B cell (primary cell): ENCODE measurements around the gene GPR135. TPM values are rescaled to one million over a fixed set of nuclear protein-coding genes. Genes with fewer than 3 reads are reported as not detected.

Experiments used
- ATAC-seq: fragments of 200-7000 bp; cut with Tn5 transposase; one replicate; pipeline ENCODE4 v1.10.0; 2021; ENCODE audit warnings: low read depth, mild to moderate bottlenecking, moderate number of reproducible peaks, moderate library complexity
- CTCF ChIA-PET: fragments of 350-600 bp; sonication (Branson Sonifier 250); formaldehyde crosslinking; loops from one replicate; lab custom pipeline; 2021; ENCODE audit warnings: antibody characterized with exemption, inconsistent platforms; lab: Charles Lee
- POLR2A ChIA-PET: fragments of 350-600 bp; sonication (Branson Sonifier 250); formaldehyde crosslinking; loops from one replicate; lab custom pipeline; 2021; ENCODE audit warnings: antibody characterized with exemption; lab: Charles Lee
- DNase-seq: peaks from one replicate; pipeline ENCODE4 v3.0.0; 2013
- H2AFZ ChIP-seq: 2 replicates; pipeline ENCODE4 v1.6.1; 2012; ENCODE audit warnings: mild to moderate bottlenecking, low read depth, low read length; ENCODE audit not compliant: insufficient read depth, poor library complexity, severe bottlenecking
- H3K27ac ChIP-seq, 2 donors: 1 replicate in 1 of 2; 2 replicates in 1 of 2; pipeline ENCODE4 v1.5.1; 2012 to 2013; ENCODE audit warnings: low read length in 2 of 2, mild to moderate bottlenecking in 2 of 2, moderate library complexity in 1 of 2
- H3K27me3 ChIP-seq, 4 experiments: fragments of 200-600 bp in 1 of 4; sonication (generic) in 1 of 4; replicated peaks in 1 of 4; 1 replicate in 2 of 4; 2 replicates in 2 of 4; pipeline versions ENCODE4 v1.6.1 to v1.7.0; 2013 to 2016; ENCODE audit warnings: low read length in 3 of 4, mild to moderate bottlenecking in 2 of 4, mixed read lengths in 1 of 4, moderate library complexity in 1 of 4; ENCODE audit not compliant: insufficient read depth in 4 of 4, control insufficient read depth in 3 of 4; ENCODE audit errors: control extremely low read depth in 1 of 4
- H3K36me3 ChIP-seq, 2 experiments: replicated peaks in 1 of 2; 1 replicate in 1 of 2; 2 replicates in 1 of 2; pipeline versions ENCODE4 v1.6.1 to v1.7.1; 2013; ENCODE audit warnings: low read length in 1 of 2; ENCODE audit not compliant: insufficient read depth in 2 of 2, control insufficient read depth in 1 of 2; ENCODE audit errors: control extremely low read depth in 1 of 2, extremely low read depth in 1 of 2
- H3K4me1 ChIP-seq, 2 donors: fragments of 200-600 bp in 1 of 2; sonication (generic) in 1 of 2; 1 replicate in 1 of 2; 2 replicates in 1 of 2; pipeline versions ENCODE4 v1.5.1 to v1.6.1; 2013 to 2017; ENCODE audit warnings: low read length in 2 of 2; ENCODE audit not compliant: control insufficient read depth in 2 of 2, insufficient read depth in 2 of 2
- H3K4me2 ChIP-seq: replicated peaks from 2 replicates; pipeline ENCODE3; 2012; ENCODE audit warnings: mild to moderate bottlenecking, low read depth, low read length; ENCODE audit not compliant: poor library complexity, severe bottlenecking
- H3K4me3 ChIP-seq, 5 experiments: fragments of 200-600 bp in 1 of 5; sonication (generic) in 1 of 5; 1 replicate in 3 of 5; 2 replicates in 2 of 5; pipeline versions ENCODE4 v1.5.1 to v1.7.0; 2011 to 2016; ENCODE audit warnings: low read length in 4 of 5, mild to moderate bottlenecking in 4 of 5, low read depth in 2 of 5, control low read depth in 1 of 5, moderate library complexity in 1 of 5; ENCODE audit not compliant: insufficient read depth in 1 of 5; ENCODE audit errors: control extremely low read depth in 1 of 5, extremely low read depth in 1 of 5
- H3K79me2 ChIP-seq: fragments of 200-600 bp; sonication (generic); one replicate; pipeline ENCODE4 v1.6.0; 2016; ENCODE audit warnings: low read length; ENCODE audit not compliant: control insufficient read depth, insufficient read depth
- H3K9ac ChIP-seq: fragments of 200-600 bp; sonication (generic); 2 replicates; pipeline ENCODE4 v1.6.1; 2017; ENCODE audit warnings: mild to moderate bottlenecking, low read length, moderate library complexity
- H3K9me3 ChIP-seq, 3 donors: one replicate each; pipeline versions ENCODE4 v1.6.1 to v1.7.1; 2013; ENCODE audit warnings: low read length in 2 of 3; ENCODE audit not compliant: control insufficient read depth in 2 of 3, insufficient read depth in 1 of 3; ENCODE audit errors: control extremely low read depth in 1 of 3
- H4K20me1 ChIP-seq: 2 replicates; pipeline ENCODE4 v1.6.0; 2012; ENCODE audit warnings: mild to moderate bottlenecking, low read length; ENCODE audit not compliant: insufficient read depth, control insufficient read depth, poor library complexity, severe bottlenecking
- H3K27ac Mint-ChIP-seq: one replicate; pipeline ENCODE4 v1.8.0; 2021; ENCODE audit warnings: mixed read lengths
- H3K27me3 Mint-ChIP-seq: one replicate; pipeline ENCODE4 v1.8.0; 2021; ENCODE audit warnings: mixed read lengths
- H3K4me1 Mint-ChIP-seq: one replicate; pipeline ENCODE4 v1.8.0; 2021; ENCODE audit warnings: mixed read lengths
- H3K4me3 Mint-ChIP-seq: one replicate; pipeline ENCODE4 v1.8.0; 2021; ENCODE audit warnings: mixed read lengths
- H3K9me3 Mint-ChIP-seq: one replicate; pipeline ENCODE4 v1.8.0; 2022; ENCODE audit warnings: mixed read lengths; ENCODE audit not compliant: insufficient read depth
- EZH2 ChIP-seq: IDR thresholded peaks from 2 replicates; pipeline ENCODE4 v1.6.1; 2012; ENCODE audit warnings: borderline replicate concordance, low read depth, mild to moderate bottlenecking, moderate library complexity, low read length; ENCODE audit not compliant: insufficient read depth, poor library complexity, severe bottlenecking
- WGBS: methylation state at CpG from one replicate; pipeline ENCODE4 v1.1.5; 2013; ENCODE audit warnings: missing lambda C conversion rate; ENCODE audit not compliant: insufficient coverage; 5-methylcytosine and 5-hydroxymethylcytosine counted together
- intact Hi-C: fragments of 100-400 bp; cut with micrococcal nuclease; formaldehyde crosslinking; loops from one replicate; pipeline ENCODE4 v1.10.0; 2022
- polyA plus RNA-seq: library from polyadenylated mRNA; depleted of rRNA; stranded (reverse); fragments of >200 nt; gene quantifications from 2 replicates; pipeline ENCODE4 v1.2.3, GENCODE V29; 2012
- total RNA-seq, 2 donors: library from RNA; stranded (reverse); fragments of 120-200 nt in 1 of 2; gene quantifications; 1 replicate in 1 of 2; 2 replicates in 1 of 2; pipeline versions ENCODE4 v1.2.3 to v1.2.4, GENCODE V29; 2013 to 2022
- TF ChIP-seq, protein P1 (sequence below): fragments of 200-600 bp; IDR thresholded peaks from one replicate; pipeline ENCODE4 v1.8.0; 2022; ENCODE audit warnings: antibody characterized with exemption, mild to moderate bottlenecking

Gene GPR135
- total and polyA plus RNA-seq, 2 donors (not counting 1 experiment from before 2014, with no cell fraction given), result 1.2 to 4.7 TPM

DNA sequence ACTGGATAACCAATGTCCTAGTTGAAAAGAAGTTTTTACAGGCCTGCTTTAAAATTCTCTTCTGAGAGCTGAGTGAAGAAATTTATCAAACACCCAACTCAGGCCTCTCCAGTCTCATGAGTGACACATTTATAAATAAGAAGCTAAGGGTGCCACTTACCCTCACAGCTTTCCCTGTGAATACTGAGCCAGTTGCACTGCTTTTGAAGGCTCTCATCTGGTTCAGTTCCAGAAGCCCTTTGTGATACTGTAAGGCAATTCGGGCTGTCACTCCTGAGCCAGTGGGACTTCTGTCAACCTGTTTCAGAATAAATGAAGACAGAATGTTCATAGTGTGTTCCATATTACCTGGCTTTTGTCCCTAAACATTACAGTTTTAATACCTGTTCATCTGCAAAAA, 10.5 kb upstream of the GPR135 start:
- Mint-ChIP-seq H3K27ac (no peak overlapping the region), H3K27me3 (no peaks in the 10 kb centered on the region), H3K4me1 (peaks cover 8% of the 10 kb centered on the region), H3K9me3 (no peaks in the 10 kb centered on the region), H3K4me3 (no peak overlapping the region)
- H3K9me3 ChIP-seq, result no peaks in the 10 kb centered on the region
- H3K36me3 ChIP-seq, result peaks cover 0 to 26% of the 10 kb centered on the region in 2 experiments
- no peak overlapping the region for H3K4me3 ChIP-seq
- ATAC-seq (no peak), DNase-seq (no peak)
- CTCF ChIA-PET, result interaction anchor here (3.6 kb wide), 1 partner anchor 8 kb away, joined by 16 read pairs; the partner anchor contains the start of genes JKAMP and L3HYPDH
- H2AFZ ChIP-seq, result no peak overlapping the region
- intact Hi-C loops, result no loop called here
- WGBS, result 100% methylated on average over 1 of the region's 1 CpG
- H3K4me1 ChIP-seq, result peaks cover 0 to under 1% of the 10 kb centered on the region in 2 donors
- no peak overlapping the region for H3K4me2 ChIP-seq
- no peak for TF ChIP-seq EZH2
- TF ChIP-seq, protein P1, sequence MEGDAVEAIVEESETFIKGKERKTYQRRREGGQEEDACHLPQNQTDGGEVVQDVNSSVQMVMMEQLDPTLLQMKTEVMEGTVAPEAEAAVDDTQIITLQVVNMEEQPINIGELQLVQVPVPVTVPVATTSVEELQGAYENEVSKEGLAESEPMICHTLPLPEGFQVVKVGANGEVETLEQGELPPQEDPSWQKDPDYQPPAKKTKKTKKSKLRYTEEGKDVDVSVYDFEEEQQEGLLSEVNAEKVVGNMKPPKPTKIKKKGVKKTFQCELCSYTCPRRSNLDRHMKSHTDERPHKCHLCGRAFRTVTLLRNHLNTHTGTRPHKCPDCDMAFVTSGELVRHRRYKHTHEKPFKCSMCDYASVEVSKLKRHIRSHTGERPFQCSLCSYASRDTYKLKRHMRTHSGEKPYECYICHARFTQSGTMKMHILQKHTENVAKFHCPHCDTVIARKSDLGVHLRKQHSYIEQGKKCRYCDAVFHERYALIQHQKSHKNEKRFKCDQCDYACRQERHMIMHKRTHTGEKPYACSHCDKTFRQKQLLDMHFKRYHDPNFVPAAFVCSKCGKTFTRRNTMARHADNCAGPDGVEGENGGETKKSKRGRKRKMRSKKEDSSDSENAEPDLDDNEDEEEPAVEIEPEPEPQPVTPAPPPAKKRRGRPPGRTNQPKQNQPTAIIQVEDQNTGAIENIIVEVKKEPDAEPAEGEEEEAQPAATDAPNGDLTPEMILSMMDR, result no peak
- POLR2A ChIA-PET, result no interaction called here
- H3K27ac ChIP-seq, result no peak overlapping the region
- H3K27me3 ChIP-seq, result no peaks in the 10 kb centered on the region
- H3K79me2 ChIP-seq, result no peaks in the 10 kb centered on the region
- H4K20me1 ChIP-seq, result no peaks in the 10 kb centered on the region
- H3K9ac ChIP-seq, result no peak overlapping the region

DNA sequence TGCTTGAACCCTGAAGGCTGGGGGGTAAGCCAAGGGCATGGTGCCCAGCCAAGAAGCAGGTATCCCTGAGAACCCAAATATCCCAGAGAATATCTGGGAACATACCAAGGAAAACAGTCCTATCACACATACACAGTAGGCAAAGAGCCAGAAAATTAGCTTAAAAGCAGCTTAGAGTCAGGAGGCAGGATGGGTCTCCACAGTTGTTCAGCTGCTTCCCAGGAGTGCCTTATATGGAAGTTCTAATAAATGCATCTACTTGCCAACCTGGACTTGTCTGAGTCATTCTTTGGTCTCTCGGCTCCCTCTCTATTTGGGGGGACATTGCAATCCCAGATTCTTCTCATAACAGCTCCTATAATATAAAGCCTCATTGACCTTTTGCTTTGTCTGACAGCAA, 9.0 kb upstream of the GPR135 start:
- no peaks in the 10 kb centered on the region for H3K4me1 ChIP-seq
- no CpG with 5 or more reads among the region's 1 CpG for WGBS
- H3K4me3 ChIP-seq, result no peak overlapping the region
- no peaks in the 10 kb centered on the region for H3K4me1 Mint-ChIP-seq
- POLR2A ChIA-PET, result no interaction called here
- intact Hi-C loops, result no loop called here
- CTCF ChIA-PET, result interaction anchor here (3.6 kb wide), 1 partner anchor 10 kb away, joined by 16 read pairs; the partner anchor contains the start of genes JKAMP and L3HYPDH
- no peak overlapping the region for H3K27ac ChIP-seq
- no peak overlapping the region for H3K9ac ChIP-seq
- H3K27me3 ChIP-seq, result no peaks in the 10 kb centered on the region
- no peak for ATAC-seq
- no peak for TF ChIP-seq EZH2
- TF ChIP-seq, protein P1, result no peak
- H3K27me3 Mint-ChIP-seq, result no peaks in the 10 kb centered on the region
- no peak overlapping the region for H2AFZ ChIP-seq
- H3K36me3 ChIP-seq, result peaks cover 2 to 26% of the 10 kb centered on the region in 2 experiments
- H3K9me3 ChIP-seq, result no peaks in the 10 kb centered on the region
- H3K27ac Mint-ChIP-seq, result no peak overlapping the region
- no peak for DNase-seq
- H3K4me3 Mint-ChIP-seq, result no peak overlapping the region
- no peak overlapping the region for H3K4me2 ChIP-seq
- H3K79me2 ChIP-seq, result no peaks in the 10 kb centered on the region
- H4K20me1 ChIP-seq, result no peaks in the 10 kb centered on the region
- no peaks in the 10 kb centered on the region for H3K9me3 Mint-ChIP-seq
